ENCODE results near the gene DLGAP1.

Gene DLGAP1

GRCh38 chr18:3923750-3924149 is 531.4 kb downstream of the DLGAP1 start:
- in situ Hi-C loops (cut with MboI; ENCODE audit: low pct_unique_long_range_greater_than_20kb, low sequenced_read_pairs, unreplicated experiment) = no loop called here
- no peak for DNase-seq (ENCODE audit: low spot score)
- no peak for TF ChIP-seq CTCF (IDR thresholded peaks at IDR 0.05; ENCODE audit: extremely low read depth, insufficient read depth, missing control alignments)

- DNase-seq (ENCODE audit: low spot score) = no peak
- in situ Hi-C loops (cut with MboI; ENCODE audit: low pct_unique_long_range_greater_than_20kb, low sequenced_read_pairs, unreplicated experiment) = no loop called here
- TF ChIP-seq CTCF (IDR thresholded peaks at IDR 0.05; ENCODE audit: extremely low read depth, insufficient read depth, missing control alignments) = no peak
Measured at GRCh38 chr18:3921826-3922225, 533.3 kb downstream of the DLGAP1 start.

- no peak for DNase-seq (ENCODE audit: low spot score)
- TF ChIP-seq CTCF (IDR thresholded peaks at IDR 0.05; ENCODE audit: extremely low read depth, insufficient read depth, missing control alignments) = no peak
- in situ Hi-C loops (cut with MboI; ENCODE audit: low pct_unique_long_range_greater_than_20kb, low sequenced_read_pairs, unreplicated experiment) = no loop called here
Measured at GRCh38 chr18:3920832-3921231, 534.3 kb downstream of the DLGAP1 start.

GRCh38 chr18:3919396-3920061 is 535.6 kb downstream of the DLGAP1 start:
- TF ChIP-seq CTCF (IDR thresholded peaks at IDR 0.05; ENCODE audit: extremely low read depth, insufficient read depth, missing control alignments) = no peak
- no peak for DNase-seq (ENCODE audit: low spot score)
- in situ Hi-C loops (cut with MboI; ENCODE audit: low pct_unique_long_range_greater_than_20kb, low sequenced_read_pairs, unreplicated experiment) = no loop called here

GRCh38 chr18:3916082-3916481 is 539.0 kb downstream of the DLGAP1 start:
- no peak for DNase-seq (ENCODE audit: low spot score)
- in situ Hi-C loops (cut with MboI; ENCODE audit: low pct_unique_long_range_greater_than_20kb, low sequenced_read_pairs, unreplicated experiment) = no loop called here
- no peak for TF ChIP-seq CTCF (IDR thresholded peaks at IDR 0.05; ENCODE audit: extremely low read depth, insufficient read depth, missing control alignments)

GRCh38 chr18:3914833-3915610 is 540.1 kb downstream of the DLGAP1 start:
- no peak for DNase-seq (ENCODE audit: low spot score)
- in situ Hi-C loops (cut with MboI; ENCODE audit: low pct_unique_long_range_greater_than_20kb, low sequenced_read_pairs, unreplicated experiment) = no loop called here
- TF ChIP-seq CTCF (IDR thresholded peaks at IDR 0.05; ENCODE audit: extremely low read depth, insufficient read depth, missing control alignments) = no peak

All from GM13977 (cell line).